ENCODE data around the gene PTRH2. TPM values are rescaled to one million over a fixed set of nuclear protein-coding genes. Genes with fewer than 3 reads are reported as not detected.
A peak's percentile ranks its signal among the peaks of the same experiment; 100 is the strongest.
"Not testable (repeated sequence)": the region's sequence is repeated elsewhere in the genome, so short reads cannot be mapped to it uniquely, and the experiment has no call there.

PTRH2 gene
- total RNA-seq, 1 donor from 2014 or later: 125 TPM

- H3K4me3 ChIP-seq: no peak overlapping the region
- H3K4me1 ChIP-seq: peaks cover 4 to 26% of the 10 kb centered on the region in 2 donors
- no peak for TF ChIP-seq CTCF (IDR thresholded peaks at IDR 0.05)
- H3K27ac ChIP-seq: peak overlapping the region in 1 of 2 donors; percentile 73
- no peaks in the 10 kb centered on the region for H3K27me3 ChIP-seq
- H3K36me3 ChIP-seq: peaks cover 40 to 55% of the 10 kb centered on the region in 2 donors
- no peaks in the 10 kb centered on the region for H3K9me3 ChIP-seq
- intact Hi-C loops (cut with DNase I): no loop called here
- DNase-seq (ENCODE audit: low spot score in 2 of 2): no peak
These were observed 35.8 kb downstream of the PTRH2 start for GRCh38 chr17:59671386-59671785.

GRCh38 chr17:59669944-59670343, 37.3 kb downstream of the PTRH2 start:
- Histone ChIP-seq H3K4me1 (peaks cover 4 to 26% of the 10 kb centered on the region in 2 donors), H3K9me3 (no peaks in the 10 kb centered on the region), H3K27ac (peak overlapping the region; percentile 73), H3K4me3 (no peak overlapping the region), H3K27me3 (no peaks in the 10 kb centered on the region), H3K36me3 (peaks cover 42 to 58% of the 10 kb centered on the region in 2 donors)
- no peak for TF ChIP-seq CTCF (IDR thresholded peaks at IDR 0.05)
- intact Hi-C loops (cut with DNase I): loop anchor here (2.0 kb wide), 1 partner anchor 51 kb away; the partner anchor contains the start of gene CLTC
- DNase-seq (ENCODE audit: low spot score in 2 of 2): no peak

GRCh38 chr17:59669411-59669810, 37.8 kb downstream of the PTRH2 start:
- intact Hi-C loops (cut with DNase I): loop anchor here (2.0 kb wide), 1 partner anchor 51 kb away; the partner anchor contains the start of gene CLTC
- Histone ChIP-seq H3K27me3 (no peaks in the 10 kb centered on the region), H3K9me3 (no peaks in the 10 kb centered on the region), H3K27ac (peak overlapping the region; percentile 73), H3K4me3 (no peak overlapping the region), H3K4me1 (peaks cover 4 to 26% of the 10 kb centered on the region in 2 donors), H3K36me3 (peaks cover 42 to 56% of the 10 kb centered on the region in 2 donors)
- no peak for DNase-seq (ENCODE audit: low spot score in 2 of 2)
- no peak for TF ChIP-seq CTCF (IDR thresholded peaks at IDR 0.05)

- H3K4me1 ChIP-seq: peaks cover 4 to 26% of the 10 kb centered on the region in 2 donors
- intact Hi-C loops (cut with DNase I): loop anchor here (2.0 kb wide), 1 partner anchor 50 kb away; the partner anchor contains the start of gene CLTC
- H3K9me3 ChIP-seq: no peaks in the 10 kb centered on the region
- TF ChIP-seq CTCF (IDR thresholded peaks at IDR 0.05): no peak
- H3K27ac ChIP-seq: peak overlapping the region; percentile 73
- H3K27me3 ChIP-seq: no peaks in the 10 kb centered on the region
- no peak for DNase-seq (ENCODE audit: low spot score in 2 of 2)
- peaks cover 41 to 55% of the 10 kb centered on the region in 2 donors for H3K36me3 ChIP-seq
- no peak overlapping the region for H3K4me3 ChIP-seq
These were observed 38.4 kb downstream of the PTRH2 start for GRCh38 chr17:59668816-59669215.

GRCh38 chr17:59666235-59666634, 41.0 kb downstream of the PTRH2 start:
- Histone ChIP-seq H3K9me3 (no peaks in the 10 kb centered on the region), H3K4me3 (no peak overlapping the region), H3K36me3 (peaks cover 56 to 66% of the 10 kb centered on the region in 2 donors), H3K4me1 (peaks cover 4 to 26% of the 10 kb centered on the region in 2 donors), H3K27ac (no peak overlapping the region), H3K27me3 (no peaks in the 10 kb centered on the region)
- intact Hi-C loops (cut with DNase I): no loop called here
- no peak for DNase-seq (ENCODE audit: low spot score in 2 of 2)
- no peak for TF ChIP-seq CTCF (IDR thresholded peaks at IDR 0.05)

- H3K27me3 ChIP-seq; H3K27ac ChIP-seq; intact Hi-C loops (cut with DNase I); H3K9me3 ChIP-seq; DNase-seq (ENCODE audit: low spot score in 2 of 2); H3K4me1 ChIP-seq; H3K4me3 ChIP-seq: not testable (repeated sequence)
- H3K36me3 ChIP-seq: peaks cover 68 to 96% of the 10 kb centered on the region in 2 donors
These were observed 50.6 kb downstream of the PTRH2 start for GRCh38 chr17:59656624-59657023.

All from ascending aorta (tissue), 2 donors.